GM19468 (cell line): ENCODE measurements around the gene STAMBP.
"Not testable (repeated sequence)": the region's sequence is repeated elsewhere in the genome, so short reads cannot be mapped to it uniquely, and the experiment has no call there.

Source experiments
- ATAC-seq: cut with Tn5 transposase; IDR thresholded peaks from one replicate; pipeline ENCODE4 v1.9.1; 2021; ENCODE audit warnings: mild to moderate bottlenecking, moderate library complexity, moderate number of reproducible peaks; ENCODE audit not compliant: unreplicated experiment; ENCODE audit errors: extremely low read depth

The STAMBP gene

DNA sequence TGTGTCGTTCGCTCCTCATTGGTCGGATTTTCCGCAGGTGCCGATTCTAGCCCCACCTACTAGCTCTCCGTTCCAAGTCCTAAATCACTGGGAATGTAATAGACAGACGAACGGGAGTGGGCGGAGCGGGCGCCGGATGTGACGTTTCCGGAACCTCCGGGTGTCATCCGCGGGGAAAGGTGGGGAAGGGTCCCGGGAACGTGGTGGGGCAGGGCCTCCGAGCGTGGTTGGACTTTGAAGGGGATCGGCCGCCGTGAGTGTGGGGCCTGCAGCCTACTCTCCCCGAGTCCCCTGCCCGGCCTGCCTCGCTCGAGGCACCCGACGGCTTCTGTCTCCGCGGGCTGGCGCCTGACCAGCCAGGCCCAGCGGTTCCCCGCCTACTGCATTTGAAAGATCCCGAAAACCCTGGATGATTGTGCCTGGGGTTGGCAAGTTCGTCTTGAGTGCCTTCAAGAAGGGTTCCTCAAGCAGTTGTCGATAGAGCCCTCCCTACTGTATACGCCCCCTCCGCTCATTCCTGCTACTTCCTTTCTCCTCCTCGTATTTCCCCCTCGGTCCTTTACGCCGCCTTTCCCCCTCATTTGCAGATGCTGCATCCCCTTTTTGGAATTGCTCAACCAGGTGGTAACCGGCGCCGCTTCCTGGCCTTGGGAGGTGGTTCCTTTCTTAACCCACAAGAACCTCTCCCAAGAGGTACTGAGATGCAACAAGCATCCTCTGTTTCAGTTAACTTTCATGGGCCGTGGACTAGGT lies at the start of gene STAMBP:
Gene STAMBP, plus strand, starts transcription at position 144 of the 753 bp plus-strand sequence. CDS start 1,896 bp downstream, outside the sequence.
- ATAC-seq, result peak; percentile 55

DNA sequence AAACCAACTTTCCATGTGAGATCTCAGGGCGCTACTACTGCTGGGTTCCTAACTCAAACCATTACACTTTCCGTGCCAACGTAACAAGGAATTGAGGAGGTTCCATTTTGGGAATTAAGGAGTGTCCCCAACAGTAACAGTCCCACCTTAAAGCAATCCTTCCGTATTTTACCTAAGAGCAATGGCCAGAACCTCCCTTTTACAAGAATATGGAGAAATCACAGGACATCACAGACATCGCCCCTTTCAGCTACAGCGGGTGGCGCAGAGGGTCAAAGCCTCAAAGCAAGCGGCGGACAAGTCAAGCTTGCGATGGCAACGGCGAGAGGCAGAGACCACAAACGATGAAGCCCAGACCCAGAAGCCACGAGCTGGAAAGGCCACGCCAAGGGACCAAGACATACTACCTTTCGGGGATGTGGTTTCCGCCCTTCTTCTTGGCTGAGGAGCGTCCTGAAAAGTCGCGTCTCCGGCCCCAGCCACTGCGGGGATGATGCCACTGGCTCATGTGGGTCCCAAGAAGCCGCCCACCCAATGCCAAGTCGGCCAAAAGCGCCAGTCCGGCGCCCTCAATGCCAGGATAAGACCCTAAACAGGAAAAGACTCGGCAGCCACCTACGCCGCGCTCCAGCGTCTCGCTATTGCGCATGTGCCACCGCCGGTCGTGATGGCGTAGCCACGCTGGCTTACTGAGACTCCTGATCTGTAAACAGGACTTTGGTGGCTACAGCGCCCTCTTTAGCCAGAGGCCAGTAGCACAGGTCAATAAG lies 49.1 kb upstream of the STAMBP start, which contains the start of gene DUSP11:
Gene DUSP11, minus strand, starts transcription at position 637 of the 770 bp plus-strand sequence. Its CDS starts 129 bp downstream, at position 508.
- ATAC-seq, result peak; percentile 99

DNA sequence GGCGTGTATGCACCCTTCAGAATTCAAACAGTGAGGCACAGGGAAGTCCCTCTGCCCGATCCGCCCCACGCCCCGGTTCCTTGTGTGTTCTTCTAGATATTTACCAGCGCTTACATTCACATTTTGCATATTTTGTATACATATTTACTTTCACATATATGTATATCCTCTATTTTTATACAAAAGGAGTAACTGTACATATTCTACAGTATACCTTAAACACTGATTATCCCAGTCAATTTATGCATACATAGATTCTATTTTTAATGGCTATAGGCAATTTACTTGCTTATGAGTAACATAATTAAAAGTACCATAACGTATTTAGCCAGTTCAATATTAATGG lies 48.6 kb upstream of the STAMBP start:
- ATAC-seq, result no peak

DNA sequence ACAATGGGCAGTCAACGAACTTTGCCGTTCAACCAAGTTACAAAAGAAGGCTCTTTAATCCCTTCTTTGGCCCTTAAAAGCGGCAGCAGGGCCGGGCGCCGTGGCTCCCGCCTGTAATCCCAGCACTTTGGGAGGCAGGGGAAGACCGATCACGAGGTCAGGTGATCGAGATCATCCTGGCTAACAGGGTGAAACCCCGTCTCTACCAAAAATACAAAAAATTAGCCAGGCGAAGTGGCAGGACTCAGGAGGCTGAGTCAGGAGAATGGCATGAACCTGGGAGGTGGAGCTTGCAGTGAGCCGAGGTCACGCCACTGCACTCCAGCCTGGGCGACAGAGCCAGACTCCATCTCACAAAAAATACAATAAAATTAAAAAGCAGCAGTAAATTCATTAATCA lies 45.4 kb upstream of the STAMBP start:
- ATAC-seq, result not testable (repeated sequence)

DNA sequence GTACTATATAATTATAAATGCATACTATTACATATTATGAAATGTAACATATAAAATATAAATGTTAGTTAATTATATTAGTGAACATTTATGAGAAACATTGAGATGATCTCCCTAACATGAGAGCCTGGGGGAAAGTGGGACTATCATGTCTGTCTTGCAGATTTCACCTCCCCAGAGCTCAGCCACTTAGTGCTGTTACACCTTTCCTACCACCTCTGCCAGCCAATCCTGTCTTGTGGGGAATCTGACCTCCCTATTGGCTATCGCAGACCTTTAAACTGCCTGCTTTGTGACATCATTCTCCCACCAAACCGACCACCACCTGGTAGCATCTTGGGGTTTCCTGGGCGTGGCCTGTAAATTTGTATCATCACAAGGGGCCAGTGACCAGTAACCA lies 44.9 kb upstream of the STAMBP start, which contains the start of gene C2orf78:
Gene C2orf78, plus strand, starts transcription at position 301 of the 400 bp plus-strand sequence. CDS start 127 bp downstream, outside the sequence.
- not testable (repeated sequence) for ATAC-seq

DNA sequence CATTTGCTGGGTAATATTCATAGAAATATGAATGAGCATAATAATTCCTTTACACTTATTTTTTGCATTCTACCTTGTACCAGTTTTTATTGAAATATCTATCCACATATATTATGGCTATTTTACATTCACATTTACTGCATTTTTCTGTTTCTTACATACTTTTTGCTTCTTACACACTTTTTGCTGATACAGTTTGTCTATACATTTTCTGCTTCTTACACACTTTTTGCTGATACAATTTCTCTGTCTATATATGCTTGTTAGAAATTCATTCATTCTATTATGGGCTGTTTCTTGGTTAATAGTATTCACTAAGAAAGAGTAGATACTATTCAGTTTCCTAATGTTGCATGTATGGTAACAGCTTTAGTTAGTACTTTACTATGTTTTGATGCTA lies 16.9 kb upstream of the STAMBP start:
- no peak for ATAC-seq

DNA sequence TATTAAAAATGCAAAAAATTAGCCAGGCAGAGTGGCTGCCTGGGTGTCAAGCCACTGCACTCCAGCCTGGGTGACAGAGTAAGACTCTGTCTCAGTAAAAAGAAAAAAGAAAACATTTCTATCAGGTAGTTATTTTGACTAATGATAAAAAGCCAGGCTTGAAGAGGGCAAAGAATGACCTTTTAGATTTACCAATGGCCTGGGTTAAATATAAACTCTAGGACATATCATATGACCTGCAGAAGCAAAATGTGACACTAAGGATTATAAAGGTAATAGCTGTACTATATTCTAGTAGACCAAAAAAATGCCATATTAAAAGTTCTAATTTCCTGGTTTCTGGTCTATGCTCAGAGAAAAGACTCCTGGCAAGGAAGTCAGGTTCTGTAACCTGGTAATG lies 16.1 kb upstream of the STAMBP start:
- no peak for ATAC-seq

DNA sequence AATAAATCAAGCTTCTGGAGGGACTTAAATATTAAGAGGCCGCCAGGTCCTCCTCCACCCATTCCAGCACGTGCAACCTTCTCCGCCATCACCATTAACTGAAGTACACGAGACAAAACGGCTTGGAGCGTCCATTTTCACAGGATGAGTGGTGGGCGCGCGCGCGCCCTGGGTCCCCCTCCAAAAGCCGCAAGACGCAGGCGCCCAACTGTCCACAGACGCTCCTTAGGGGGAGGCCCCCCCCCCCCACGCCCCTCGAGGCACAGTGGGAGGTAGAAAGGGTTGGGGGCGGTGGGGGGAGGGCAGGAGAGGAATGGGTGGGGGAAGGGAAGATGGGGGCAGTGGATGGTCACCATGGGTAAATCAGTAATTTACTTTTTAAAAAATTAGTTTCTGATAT lies 10.5 kb upstream of the STAMBP start:
- no peak for ATAC-seq

DNA sequence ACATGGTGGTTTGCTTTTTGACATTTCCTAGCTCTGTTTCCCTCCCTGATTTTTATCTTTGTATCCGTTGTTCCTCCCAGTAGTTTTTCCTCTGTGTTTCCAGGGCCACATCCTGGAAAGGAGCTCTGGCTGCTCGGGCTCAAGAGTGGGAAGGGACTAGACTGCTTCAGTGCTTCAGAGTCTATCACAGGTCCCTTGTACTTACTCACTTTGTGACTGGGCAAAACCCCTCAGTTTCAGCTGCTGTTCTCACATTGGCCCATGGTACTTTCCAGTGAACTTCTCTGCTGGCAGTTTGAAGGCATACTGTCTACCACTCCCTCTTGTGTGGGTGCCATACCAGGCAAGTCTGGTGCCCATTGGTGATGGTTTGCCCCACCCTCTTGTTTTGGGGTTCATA lies 7.5 kb upstream of the STAMBP start:
- ATAC-seq, result peak; percentile 46

DNA sequence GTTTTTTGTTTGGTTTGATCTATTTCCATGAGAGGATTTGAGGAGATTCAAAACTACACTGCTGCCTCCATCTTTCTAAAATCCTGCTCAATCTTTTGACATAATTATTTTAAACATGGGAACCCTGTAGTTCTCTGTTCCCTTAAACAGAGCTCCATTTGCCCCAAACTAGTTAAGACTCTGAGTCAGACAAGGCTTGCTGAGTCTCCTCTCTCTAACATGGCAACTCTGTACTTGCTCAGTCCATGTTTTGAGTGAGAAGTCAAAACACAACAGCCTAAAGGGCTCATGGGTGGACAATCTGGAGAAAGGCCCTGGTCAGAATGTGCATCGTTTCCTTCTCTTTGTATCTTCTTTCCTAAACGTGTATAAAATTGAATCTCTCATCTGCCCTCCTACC lies 7.1 kb upstream of the STAMBP start:
- no peak for ATAC-seq

DNA sequence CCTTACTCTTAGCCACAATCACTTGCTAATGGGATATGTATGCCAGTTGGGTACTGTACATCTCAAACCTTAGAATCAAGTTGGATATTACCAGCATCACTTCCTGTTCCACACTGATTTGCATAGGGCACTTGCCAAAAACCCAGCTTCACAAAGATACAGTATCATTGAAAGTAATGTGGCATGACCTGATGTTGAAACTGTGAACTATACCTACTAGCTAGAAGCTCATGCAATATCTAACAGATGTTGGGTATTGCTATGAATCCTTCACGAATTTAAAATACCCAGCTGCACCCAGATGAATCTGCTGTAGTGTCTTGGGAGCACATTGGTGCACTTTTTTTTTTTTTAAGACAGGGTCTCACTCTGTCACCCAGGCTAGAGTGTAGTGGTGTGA lies 6.5 kb upstream of the STAMBP start:
- ATAC-seq, result peak; percentile 80

DNA sequence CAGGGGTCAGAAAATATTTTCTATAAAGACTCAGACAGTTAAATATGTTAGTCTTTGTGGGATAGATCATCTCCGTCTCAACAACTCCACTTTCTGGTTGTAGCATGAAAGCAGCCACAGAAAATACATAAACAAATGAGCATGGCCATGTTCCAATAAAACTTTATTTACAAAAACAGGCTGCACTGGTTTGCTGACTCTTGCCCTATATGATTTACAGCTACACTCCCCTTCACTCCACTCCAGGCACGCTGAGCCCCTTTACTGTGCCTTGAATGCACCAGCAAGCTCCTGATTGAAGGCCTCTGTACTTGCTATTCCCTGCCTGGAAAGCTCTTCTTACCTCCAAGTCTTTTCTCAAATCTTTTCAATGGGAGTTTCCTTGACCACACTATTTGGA lies 5.8 kb upstream of the STAMBP start:
- ATAC-seq, result no peak

DNA sequence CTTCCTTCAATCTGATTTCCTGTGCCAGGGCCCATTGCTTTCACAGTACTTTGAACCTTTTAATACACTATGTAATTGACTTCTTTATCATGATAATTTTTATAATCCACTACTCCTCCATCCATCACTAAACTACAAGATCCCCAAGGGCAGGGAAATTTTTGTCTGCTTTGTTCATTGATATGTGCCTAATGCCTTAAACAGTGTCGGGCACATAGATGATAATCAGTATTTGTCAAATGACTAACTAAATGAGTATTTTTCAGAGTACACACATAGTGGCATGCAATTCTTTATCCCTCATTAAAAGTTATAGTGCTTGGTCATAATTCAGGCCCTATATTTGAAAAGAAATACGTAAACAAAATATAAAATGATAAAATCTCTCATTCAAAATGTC lies 5.3 kb upstream of the STAMBP start:
- no peak for ATAC-seq

DNA sequence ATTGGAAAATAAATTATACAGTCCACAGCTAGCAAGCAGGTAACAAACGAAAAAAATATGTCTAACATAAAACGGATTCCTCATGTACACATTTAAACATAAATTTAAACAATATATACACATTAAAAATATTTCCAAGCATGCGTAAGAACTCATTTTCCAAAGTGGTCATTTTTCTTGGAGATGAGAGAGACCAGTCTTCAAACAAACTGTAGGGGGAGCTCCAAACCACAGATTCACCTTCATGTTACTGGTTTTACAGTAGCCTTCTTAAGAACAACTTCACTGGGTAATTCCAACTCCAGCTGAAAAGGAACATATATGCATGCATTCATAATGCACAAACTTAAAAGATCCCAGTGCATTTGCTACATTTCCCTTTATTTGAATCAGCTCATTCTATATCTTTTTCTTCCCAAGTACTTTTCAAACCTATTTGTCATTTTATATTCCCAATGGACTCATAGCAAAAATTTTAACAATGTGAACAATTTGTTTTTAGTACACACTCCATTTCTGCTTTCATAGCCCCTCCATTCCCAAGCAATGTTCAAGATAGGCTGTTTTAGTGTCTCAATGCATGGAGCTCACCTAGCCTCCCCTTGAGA lies 4.7 kb upstream of the STAMBP start:
- ATAC-seq, result no peak

DNA sequence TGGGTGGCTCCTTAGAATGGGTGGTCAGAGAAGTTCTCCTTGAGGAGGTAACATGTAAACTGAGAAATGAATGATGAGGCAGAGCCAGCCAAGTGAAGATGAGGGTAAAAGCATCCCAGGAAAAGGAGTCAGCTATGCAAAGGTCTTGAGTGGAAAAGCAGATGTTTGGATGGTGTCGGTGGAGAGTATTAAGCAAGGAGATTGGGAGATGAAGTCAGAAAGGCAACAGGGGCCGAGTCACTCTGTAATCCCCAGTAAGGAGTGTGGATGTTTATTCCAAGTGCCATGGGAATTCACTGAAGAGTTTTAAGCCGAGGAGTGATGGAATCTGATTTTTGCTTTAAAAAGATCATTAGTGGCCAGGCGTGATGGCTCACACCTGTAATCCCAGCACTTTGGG lies 3.4 kb upstream of the STAMBP start:
- no peak for ATAC-seq

DNA sequence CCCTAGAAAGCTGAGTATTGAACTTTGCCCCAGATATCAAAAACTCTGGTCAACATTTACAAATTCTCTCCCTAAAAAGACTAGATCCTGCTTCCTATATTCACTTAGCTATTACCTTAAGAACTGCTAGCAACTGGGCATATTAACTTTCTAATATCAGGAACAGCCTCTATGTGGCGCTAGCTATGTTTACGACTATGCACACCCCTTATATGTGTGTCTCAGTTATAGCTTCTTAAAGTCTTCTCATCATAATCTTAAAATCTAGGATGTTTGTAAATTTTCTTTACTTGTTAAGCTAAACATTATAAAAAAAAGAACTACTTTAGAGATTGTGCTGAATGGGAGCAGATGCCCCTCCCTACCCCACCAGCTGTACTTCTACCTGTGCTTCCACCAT lies 1.7 kb upstream of the STAMBP start:
- no peak for ATAC-seq

DNA sequence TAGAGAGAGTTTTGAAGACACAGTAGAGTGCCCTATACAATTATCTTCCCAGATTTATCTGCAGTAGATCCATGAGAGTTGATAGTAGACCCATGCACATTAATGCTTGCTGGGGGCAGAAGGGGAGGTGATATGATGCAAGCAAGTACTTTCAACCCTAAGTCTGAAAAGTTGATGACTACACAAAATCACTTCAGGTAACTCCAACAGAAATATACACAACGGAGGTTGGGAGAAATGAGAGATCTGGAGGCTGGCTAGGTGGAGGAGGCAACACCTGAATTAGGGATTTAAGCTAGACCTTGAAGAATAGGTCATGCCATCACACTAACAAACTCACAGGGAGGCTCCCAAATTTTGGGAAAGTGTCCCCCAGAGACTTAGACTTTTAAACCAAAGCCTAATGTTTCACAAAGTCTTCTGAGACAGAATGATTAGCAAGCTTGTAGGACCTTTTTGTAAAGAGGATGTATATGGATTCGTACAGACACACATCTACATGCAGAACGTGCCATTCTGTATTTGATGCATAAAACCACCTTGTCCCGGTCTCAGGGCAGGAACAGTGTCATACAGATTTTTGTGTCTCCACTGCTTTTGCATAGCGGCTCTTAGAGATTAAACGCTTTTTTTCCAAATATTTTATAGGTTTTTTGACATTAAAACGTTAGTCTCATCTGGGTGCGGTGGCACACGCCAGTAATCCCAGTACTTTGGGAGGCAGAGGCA lies 937 bp upstream of the STAMBP start:
- ATAC-seq, result no peak

DNA sequence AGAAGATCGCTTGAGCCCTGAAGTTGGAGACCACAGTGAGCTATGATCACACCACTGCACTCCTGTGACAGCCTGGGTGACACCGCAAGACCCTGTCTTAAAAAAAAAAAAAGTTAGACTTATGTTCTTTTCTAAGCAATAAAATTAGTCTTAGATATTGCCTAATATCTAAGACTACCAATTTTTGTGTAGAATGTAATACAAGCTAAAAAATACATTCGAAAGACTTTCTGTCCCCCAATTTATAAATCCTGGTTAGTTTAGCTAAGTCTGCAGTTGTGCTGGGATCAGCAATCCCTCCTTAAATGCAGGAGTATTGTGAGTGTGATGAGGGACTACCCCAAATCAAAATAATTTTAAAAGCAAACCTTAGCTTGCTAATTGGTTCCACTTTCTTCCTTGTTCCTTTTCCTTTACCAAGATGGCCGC lies 358 bp upstream of the STAMBP start:
- no peak for ATAC-seq

DNA sequence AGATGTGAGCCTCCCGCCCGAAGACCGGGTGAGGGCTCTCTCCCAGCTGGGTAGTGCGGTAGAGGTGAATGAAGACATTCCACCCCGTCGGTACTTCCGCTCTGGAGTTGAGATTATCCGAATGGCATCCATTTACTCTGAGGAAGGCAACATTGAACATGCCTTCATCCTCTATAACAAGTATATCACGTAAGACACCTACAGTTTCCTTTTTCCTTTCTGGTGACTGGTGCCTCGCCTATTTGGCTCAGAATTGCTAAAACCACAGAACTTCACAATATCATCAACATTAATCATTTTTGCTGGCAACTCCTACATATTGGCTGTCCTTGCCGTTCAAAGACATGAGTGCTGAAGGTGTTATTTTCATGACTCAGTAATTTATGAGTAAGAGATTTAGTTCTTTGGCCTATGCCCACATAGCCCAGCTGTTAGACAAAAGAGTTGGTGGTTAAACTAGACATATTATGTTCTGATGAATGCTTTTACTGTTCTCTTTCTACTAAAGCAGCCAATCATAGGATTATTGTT lies 2.2 kb downstream of the STAMBP start:
- no peak for ATAC-seq

DNA sequence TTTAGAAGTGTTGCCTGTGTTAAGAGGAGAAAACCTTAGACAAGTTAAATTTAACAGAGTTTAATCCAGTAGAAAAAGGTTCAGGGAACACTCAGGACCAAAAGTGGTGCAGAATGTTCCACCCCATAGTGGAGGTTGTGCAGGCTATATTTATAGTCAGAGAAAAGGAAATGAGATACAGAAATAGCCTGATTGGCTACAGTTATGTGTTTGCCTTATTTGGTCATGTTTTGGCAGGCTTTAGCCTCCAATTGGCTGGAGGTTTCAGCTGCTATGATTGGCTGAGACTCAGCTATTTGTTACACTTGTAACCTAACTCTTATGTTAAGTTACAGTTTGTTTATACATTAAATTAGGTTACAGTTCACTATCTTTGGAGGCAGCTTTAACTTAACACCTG lies 4.2 kb downstream of the STAMBP start:
- no peak for ATAC-seq
